Endothelial cell of umbilical vein (primary cell): ENCODE measurements around the gene HIGD2B.

ENCODE experiments used
- CTCF ChIP-seq, 2 donors: IDR thresholded peaks; 1 replicate in 1 of 2; 2 replicates in 1 of 2; pipeline ENCODE4 v1.5.1; 2011; ENCODE audit warnings: low read length in 2 of 2, mild to moderate bottlenecking in 2 of 2, moderate library complexity in 2 of 2, control low read depth in 1 of 2, inconsistent platforms in 1 of 2, low read depth in 1 of 2; ENCODE audit not compliant: insufficient read depth in 1 of 2; ENCODE audit errors: extremely low read depth in 1 of 2
- MYC ChIP-seq: IDR thresholded peaks from one replicate; pipeline ENCODE4 v1.6.1; 2011; ENCODE audit warnings: mild to moderate bottlenecking, low read depth, low read length
- POLR2A ChIP-seq: IDR thresholded peaks from 2 replicates; pipeline ENCODE4 v1.6.1; 2012; ENCODE audit warnings: low read depth, mild to moderate bottlenecking, control low read depth, low read length

- TF ChIP-seq CTCF (IDR thresholded peaks at IDR 0.05; ENCODE audit: extremely low read depth in 1 of 2, insufficient read depth in 1 of 2, low read depth in 1 of 2, low read length in 2 of 2) (no peak), POLR2A (no peak), MYC (no peak)
Measured at GRCh38 chr15:72700076-72700475, 14.1 kb upstream of the HIGD2B start.
